ENCODE measurements around the gene RAB11FIP3. TPM values are rescaled to one million over a fixed set of nuclear protein-coding genes. Genes with fewer than 3 reads are reported as not detected.

Gene RAB11FIP3
- total and polyA plus RNA-seq, 9 of the 15 experiments (the other 6 are each of a cell fraction or from before 2014, with no cell fraction given) = 0.46 to 13.1 (median 4.3) TPM

DNA sequence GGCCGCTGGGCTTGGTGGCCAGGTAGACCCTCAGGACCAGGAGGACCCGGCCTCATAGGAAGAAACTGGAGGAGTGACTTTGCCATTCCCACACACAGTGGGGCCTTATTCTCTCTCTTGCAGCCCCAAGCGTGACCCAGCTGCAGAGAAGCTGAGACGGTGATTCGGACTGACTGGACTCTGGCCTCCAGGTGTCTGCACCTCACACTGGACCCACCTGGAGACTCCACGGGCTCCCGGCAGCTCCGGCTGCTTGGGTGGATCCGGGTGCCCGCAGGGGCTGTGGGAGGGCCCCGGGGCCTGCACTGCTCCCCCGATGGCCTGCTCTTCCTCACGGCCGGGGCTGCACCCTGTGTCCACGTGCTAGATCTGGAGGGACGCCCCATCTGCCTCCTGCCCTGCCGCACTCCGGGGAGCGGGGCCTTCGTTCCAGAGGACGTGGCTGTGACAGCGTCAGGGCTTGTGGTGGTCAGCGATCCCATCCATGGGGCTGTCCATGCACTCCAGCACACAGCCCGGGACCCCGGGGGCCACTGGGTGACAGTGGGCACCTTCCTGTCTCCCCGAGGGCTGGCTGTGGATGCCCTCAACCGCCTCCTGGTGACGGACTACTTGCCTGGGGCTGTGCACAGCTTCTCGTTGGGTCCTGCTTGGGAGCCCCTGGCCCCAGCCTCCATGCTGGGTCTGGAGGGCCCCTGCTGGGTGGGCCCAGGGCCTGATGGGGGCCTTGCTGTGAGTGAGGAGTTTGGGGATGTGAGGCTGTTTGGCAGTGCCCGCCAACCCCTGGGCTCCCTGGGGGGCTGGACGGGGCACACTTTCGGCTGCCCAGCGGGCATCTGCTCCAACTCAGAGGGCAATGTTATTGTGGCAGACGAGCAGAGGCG is 142.2 kb downstream of the RAB11FIP3 start (continued):
- TF ChIP-seq, protein P1, sequence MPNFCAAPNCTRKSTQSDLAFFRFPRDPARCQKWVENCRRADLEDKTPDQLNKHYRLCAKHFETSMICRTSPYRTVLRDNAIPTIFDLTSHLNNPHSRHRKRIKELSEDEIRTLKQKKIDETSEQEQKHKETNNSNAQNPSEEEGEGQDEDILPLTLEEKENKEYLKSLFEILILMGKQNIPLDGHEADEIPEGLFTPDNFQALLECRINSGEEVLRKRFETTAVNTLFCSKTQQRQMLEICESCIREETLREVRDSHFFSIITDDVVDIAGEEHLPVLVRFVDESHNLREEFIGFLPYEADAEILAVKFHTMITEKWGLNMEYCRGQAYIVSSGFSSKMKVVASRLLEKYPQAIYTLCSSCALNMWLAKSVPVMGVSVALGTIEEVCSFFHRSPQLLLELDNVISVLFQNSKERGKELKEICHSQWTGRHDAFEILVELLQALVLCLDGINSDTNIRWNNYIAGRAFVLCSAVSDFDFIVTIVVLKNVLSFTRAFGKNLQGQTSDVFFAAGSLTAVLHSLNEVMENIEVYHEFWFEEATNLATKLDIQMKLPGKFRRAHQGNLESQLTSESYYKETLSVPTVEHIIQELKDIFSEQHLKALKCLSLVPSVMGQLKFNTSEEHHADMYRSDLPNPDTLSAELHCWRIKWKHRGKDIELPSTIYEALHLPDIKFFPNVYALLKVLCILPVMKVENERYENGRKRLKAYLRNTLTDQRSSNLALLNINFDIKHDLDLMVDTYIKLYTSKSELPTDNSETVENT (CRISPR knock-in tag; IDR thresholded peaks at IDR 0.05) = 0 out of 2 replicates have a peak, but pooled peaks have one; percentile 8
- TF ChIP-seq, protein P2, sequence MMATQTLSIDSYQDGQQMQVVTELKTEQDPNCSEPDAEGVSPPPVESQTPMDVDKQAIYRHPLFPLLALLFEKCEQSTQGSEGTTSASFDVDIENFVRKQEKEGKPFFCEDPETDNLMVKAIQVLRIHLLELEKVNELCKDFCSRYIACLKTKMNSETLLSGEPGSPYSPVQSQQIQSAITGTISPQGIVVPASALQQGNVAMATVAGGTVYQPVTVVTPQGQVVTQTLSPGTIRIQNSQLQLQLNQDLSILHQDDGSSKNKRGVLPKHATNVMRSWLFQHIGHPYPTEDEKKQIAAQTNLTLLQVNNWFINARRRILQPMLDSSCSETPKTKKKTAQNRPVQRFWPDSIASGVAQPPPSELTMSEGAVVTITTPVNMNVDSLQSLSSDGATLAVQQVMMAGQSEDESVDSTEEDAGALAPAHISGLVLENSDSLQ (IDR thresholded peaks at IDR 0.05) = no peak
- TF ChIP-seq BRD4 (IDR thresholded peaks at IDR 0.05) = no peak
- peak; percentile 9; the same call in 1 of the 2 replicates for TF ChIP-seq ZNF766 (CRISPR knock-in tag; conservative IDR thresholded peaks at IDR 0.05)
- no peak for TF ChIP-seq TCF7 (IDR thresholded peaks at IDR 0.05; ENCODE audit: borderline replicate concordance)
- TF ChIP-seq KDM2B (CRISPR knock-in tag; IDR thresholded peaks at IDR 0.05) = no peak
- peak; percentile 37; the same call in 1 of the 2 replicates for TF ChIP-seq SMAD4 (CRISPR knock-in tag; conservative IDR thresholded peaks at IDR 0.05)
- TF ChIP-seq, protein P3, sequence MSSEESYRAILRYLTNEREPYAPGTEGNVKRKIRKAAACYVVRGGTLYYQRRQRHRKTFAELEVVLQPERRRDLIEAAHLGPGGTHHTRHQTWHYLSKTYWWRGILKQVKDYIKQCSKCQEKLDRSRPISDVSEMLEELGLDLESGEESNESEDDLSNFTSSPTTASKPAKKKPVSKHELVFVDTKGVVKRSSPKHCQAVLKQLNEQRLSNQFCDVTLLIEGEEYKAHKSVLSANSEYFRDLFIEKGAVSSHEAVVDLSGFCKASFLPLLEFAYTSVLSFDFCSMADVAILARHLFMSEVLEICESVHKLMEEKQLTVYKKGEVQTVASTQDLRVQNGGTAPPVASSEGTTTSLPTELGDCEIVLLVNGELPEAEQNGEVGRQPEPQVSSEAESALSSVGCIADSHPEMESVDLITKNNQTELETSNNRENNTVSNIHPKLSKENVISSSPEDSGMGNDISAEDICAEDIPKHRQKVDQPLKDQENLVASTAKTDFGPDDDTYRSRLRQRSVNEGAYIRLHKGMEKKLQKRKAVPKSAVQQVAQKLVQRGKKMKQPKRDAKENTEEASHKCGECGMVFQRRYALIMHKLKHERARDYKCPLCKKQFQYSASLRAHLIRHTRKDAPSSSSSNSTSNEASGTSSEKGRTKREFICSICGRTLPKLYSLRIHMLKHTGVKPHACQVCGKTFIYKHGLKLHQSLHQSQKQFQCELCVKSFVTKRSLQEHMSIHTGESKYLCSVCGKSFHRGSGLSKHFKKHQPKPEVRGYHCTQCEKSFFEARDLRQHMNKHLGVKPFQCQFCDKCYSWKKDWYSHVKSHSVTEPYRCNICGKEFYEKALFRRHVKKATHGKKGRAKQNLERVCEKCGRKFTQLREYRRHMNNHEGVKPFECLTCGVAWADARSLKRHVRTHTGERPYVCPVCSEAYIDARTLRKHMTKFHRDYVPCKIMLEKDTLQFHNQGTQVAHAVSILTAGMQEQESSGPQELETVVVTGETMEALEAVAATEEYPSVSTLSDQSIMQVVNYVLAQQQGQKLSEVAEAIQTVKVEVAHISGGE (CRISPR knock-in tag; IDR thresholded peaks at IDR 0.05) = 0 out of 6 replicates have a peak, but pooled peaks of 2 of the 3 experiments have one; percentile 3 to 24
- peak; percentile 7; the same call in 1 of the 2 replicates for TF ChIP-seq MYC (IDR thresholded peaks at IDR 0.05; ENCODE audit: low read depth, low read length)
- TF ChIP-seq MYC (CRISPR knock-in tag; IDR thresholded peaks at IDR 0.05; ENCODE audit: borderline replicate concordance, low read depth) = no peak
- no peak for TF ChIP-seq ZNF57 (CRISPR knock-in tag; IDR thresholded peaks at IDR 0.05)
- no peak for TF ChIP-seq ZNF717 (CRISPR knock-in tag; IDR thresholded peaks at IDR 0.05)
- TF ChIP-seq YY1 (IDR thresholded peaks at IDR 0.05; ENCODE audit: borderline replicate concordance in 1 of 3, control insufficient read depth in 1 of 3, extremely low read depth in 1 of 3, insufficient read depth in 3 of 3, insufficient read length in 1 of 3, insufficient replicate concordance in 2 of 3, low read depth in 1 of 3, low read length in 2 of 3) = no peak
- TF ChIP-seq NR3C1 (CRISPR knock-in tag; IDR thresholded peaks at IDR 0.05) = peak; percentile 73
- TF ChIP-seq, protein P4, sequence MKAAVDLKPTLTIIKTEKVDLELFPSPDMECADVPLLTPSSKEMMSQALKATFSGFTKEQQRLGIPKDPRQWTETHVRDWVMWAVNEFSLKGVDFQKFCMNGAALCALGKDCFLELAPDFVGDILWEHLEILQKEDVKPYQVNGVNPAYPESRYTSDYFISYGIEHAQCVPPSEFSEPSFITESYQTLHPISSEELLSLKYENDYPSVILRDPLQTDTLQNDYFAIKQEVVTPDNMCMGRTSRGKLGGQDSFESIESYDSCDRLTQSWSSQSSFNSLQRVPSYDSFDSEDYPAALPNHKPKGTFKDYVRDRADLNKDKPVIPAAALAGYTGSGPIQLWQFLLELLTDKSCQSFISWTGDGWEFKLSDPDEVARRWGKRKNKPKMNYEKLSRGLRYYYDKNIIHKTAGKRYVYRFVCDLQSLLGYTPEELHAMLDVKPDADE (conservative IDR thresholded peaks at IDR 0.05; ENCODE audit: control insufficient read depth, low read depth, low read length) = no peak
- TF ChIP-seq GTF2A2 (tag; IDR thresholded peaks at IDR 0.05) = no peak

Data from K562 (cell line).